GM23338 (cell line): ENCODE data around the gene AHNAK. TPM values are rescaled to one million over a fixed set of nuclear protein-coding genes. Genes with fewer than 3 reads are reported as not detected.

ENCODE experiments used
- ATAC-seq: fragments of 200-7000 bp; cut with Tn5 transposase; 3 replicates; pipeline ENCODE4 v1.9.1; 2020
- DNase-seq: peaks from one replicate; pipeline ENCODE4 v3.0.0-alpha.2; 2015; ENCODE audit warnings: low spot score
- H2AFZ ChIP-seq: fragments of 200-600 bp; sonication (generic); 2 replicates; pipeline ENCODE4 v1.8.0; 2016; ENCODE audit warnings: antibody characterized with exemption, mild to moderate bottlenecking, moderate library complexity
- H3F3A ChIP-seq: fragments of 200-600 bp; sonication (generic); replicated peaks from 2 replicates; pipeline ENCODE4 v1.8.0; 2017; ENCODE audit warnings: antibody characterized with exemption, mixed run types, low read depth
- H3K27ac ChIP-seq: fragments of 200-600 bp; sonication (generic); 2 replicates; pipeline ENCODE4 v1.6.1; 2016; ENCODE audit warnings: low read depth
- H3K27me3 ChIP-seq: fragments of 200-600 bp; sonication (generic); 2 replicates; pipeline ENCODE4 v1.8.0; 2016; ENCODE audit warnings: mild to moderate bottlenecking, mixed run types, moderate library complexity; ENCODE audit not compliant: insufficient read depth
- H3K36me3 ChIP-seq: fragments of 200-600 bp; sonication (generic); 2 replicates; pipeline ENCODE4 v1.8.0; 2016; ENCODE audit warnings: mild to moderate bottlenecking; ENCODE audit not compliant: insufficient read depth
- H3K4me1 ChIP-seq: fragments of 200-600 bp; sonication (generic); 2 replicates; pipeline ENCODE4 v1.8.0; 2016; ENCODE audit warnings: mild to moderate bottlenecking, moderate library complexity; ENCODE audit not compliant: insufficient read depth
- H3K4me2 ChIP-seq: fragments of 200-600 bp; sonication (generic); 2 replicates; pipeline ENCODE4 v1.7.1; 2017; ENCODE audit warnings: mixed run types
- H3K4me3 ChIP-seq: fragments of 200-600 bp; sonication (generic); 2 replicates; pipeline ENCODE4 v1.6.1; 2016; ENCODE audit warnings: mixed run types
- H3K79me2 ChIP-seq: fragments of 200-600 bp; sonication (generic); replicated peaks from 2 replicates; pipeline ENCODE4 v1.8.0; 2017; ENCODE audit warnings: mild to moderate bottlenecking; ENCODE audit not compliant: insufficient read depth
- H3K9me2 ChIP-seq: fragments of 200-600 bp; sonication (generic); 2 replicates; pipeline ENCODE4 v1.8.0; 2017; ENCODE audit not compliant: insufficient read depth
- H4K20me1 ChIP-seq: fragments of 200-600 bp; sonication (generic); replicated peaks from 2 replicates; pipeline ENCODE4 v1.8.0; 2017; ENCODE audit warnings: mild to moderate bottlenecking; ENCODE audit not compliant: insufficient read depth
- H3K27ac Mint-ChIP-seq: 2 replicates; pipeline ENCODE4 v1.8.0; 2020; ENCODE audit warnings: inconsistent platforms, mild to moderate bottlenecking, moderate library complexity, mixed read lengths
- H3K27me3 Mint-ChIP-seq: 3 replicates; pipeline ENCODE4 v1.8.0; 2022; ENCODE audit warnings: low read depth, mild to moderate bottlenecking, moderate library complexity, mixed read lengths, inconsistent platforms; ENCODE audit not compliant: insufficient read depth, poor library complexity
- H3K36me3 Mint-ChIP-seq: 3 replicates; pipeline ENCODE4 v1.8.0; 2021; ENCODE audit warnings: low read depth, mild to moderate bottlenecking, inconsistent platforms, moderate library complexity, mixed read lengths
- H3K4me1 Mint-ChIP-seq: 3 replicates; pipeline ENCODE4 v1.8.0; 2020; ENCODE audit warnings: mild to moderate bottlenecking, inconsistent platforms, mixed read lengths
- H3K4me3 Mint-ChIP-seq: 3 replicates; pipeline ENCODE4 v1.8.0; 2021; ENCODE audit warnings: moderate library complexity, mild to moderate bottlenecking, inconsistent platforms, mixed read lengths
- H3K9me3 Mint-ChIP-seq: 3 replicates; pipeline ENCODE4 v1.8.0; 2020; ENCODE audit warnings: moderate library complexity, mild to moderate bottlenecking, inconsistent platforms, mixed read lengths
- CREB1 ChIP-seq: fragments of 250-450 bp; sonication (Bioruptor Pico); IDR thresholded peaks from 2 replicates; pipeline ENCODE4 v1.5.0; 2020; ENCODE audit warnings: low read depth, mild to moderate bottlenecking, moderate library complexity
- CTCF ChIP-seq, 2 experiments: fragments of 200-600 bp in 1 of 2; sonication (generic) in 1 of 2; conservative IDR thresholded peaks; 2 replicates each; pipeline versions ENCODE4 v1.5.1 to v1.6.1; 2016 to 2017; ENCODE audit warnings: antibody characterized with exemption in 2 of 2, low read depth in 2 of 2, mild to moderate bottlenecking in 2 of 2, moderate library complexity in 1 of 2
- EZH2 ChIP-seq: fragments of 200-600 bp; sonication (generic); IDR thresholded peaks from one replicate; pipeline ENCODE4 v1.8.0; 2017; ENCODE audit warnings: antibody characterized with exemption, mild to moderate bottlenecking, low read depth; ENCODE audit not compliant: unreplicated experiment
- JUNB ChIP-seq: IDR thresholded peaks from one replicate; pipeline ENCODE4 v1.6.1; 2016; ENCODE audit warnings: antibody characterized with exemption; ENCODE audit not compliant: unreplicated experiment
- POLR2AphosphoS5 ChIP-seq: IDR thresholded peaks from 2 replicates; pipeline ENCODE4 v1.6.1; 2016; ENCODE audit warnings: antibody characterized with exemption, low read depth
- STAT1 ChIP-seq: IDR thresholded peaks from one replicate; pipeline ENCODE4 v1.6.1; 2016; ENCODE audit warnings: antibody characterized with exemption; ENCODE audit not compliant: unreplicated experiment
- ZNF114 ChIP-seq: fragments of 250-450 bp; sonication (Bioruptor Pico); IDR thresholded peaks from 2 replicates; pipeline ENCODE4 v1.5.0; 2020; ENCODE audit warnings: mild to moderate bottlenecking, moderate library complexity
- ZNF331 ChIP-seq: fragments of 250-450 bp; sonication (Bioruptor Pico); IDR thresholded peaks from 2 replicates; pipeline ENCODE4 v1.5.0; 2020; ENCODE audit warnings: low read depth, mild to moderate bottlenecking, moderate library complexity
- ZNF462 ChIP-seq: fragments of 250-450 bp; sonication (Bioruptor Pico); IDR thresholded peaks from 2 replicates; pipeline ENCODE4 v1.5.0; 2020; ENCODE audit warnings: mild to moderate bottlenecking, moderate library complexity
- polyA plus RNA-seq: library from polyadenylated mRNA; unstranded; fragments of >200 nt; fragmentation: Nextera tagmentation; extraction: Ambion mirVana; gene quantifications from 2 replicates; pipeline ENCODE4 v1.2.1, GENCODE V29; 2016
- total RNA-seq: library from RNA; depleted of rRNA; stranded (reverse); fragments of >200 nt; shearing (Covaris generic); gene quantifications from 2 replicates; pipeline ENCODE4 v1.2.3, GENCODE V29; 2014
- TF ChIP-seq, protein P1 (sequence below): IDR thresholded peaks from one replicate; pipeline ENCODE4 v1.6.1; 2018; ENCODE audit warnings: antibody characterized with exemption; ENCODE audit not compliant: unreplicated experiment

Gene AHNAK
- total and polyA plus RNA-seq, 2 experiments from 2014 or later = 0.91 to 2.1 TPM

DNA sequence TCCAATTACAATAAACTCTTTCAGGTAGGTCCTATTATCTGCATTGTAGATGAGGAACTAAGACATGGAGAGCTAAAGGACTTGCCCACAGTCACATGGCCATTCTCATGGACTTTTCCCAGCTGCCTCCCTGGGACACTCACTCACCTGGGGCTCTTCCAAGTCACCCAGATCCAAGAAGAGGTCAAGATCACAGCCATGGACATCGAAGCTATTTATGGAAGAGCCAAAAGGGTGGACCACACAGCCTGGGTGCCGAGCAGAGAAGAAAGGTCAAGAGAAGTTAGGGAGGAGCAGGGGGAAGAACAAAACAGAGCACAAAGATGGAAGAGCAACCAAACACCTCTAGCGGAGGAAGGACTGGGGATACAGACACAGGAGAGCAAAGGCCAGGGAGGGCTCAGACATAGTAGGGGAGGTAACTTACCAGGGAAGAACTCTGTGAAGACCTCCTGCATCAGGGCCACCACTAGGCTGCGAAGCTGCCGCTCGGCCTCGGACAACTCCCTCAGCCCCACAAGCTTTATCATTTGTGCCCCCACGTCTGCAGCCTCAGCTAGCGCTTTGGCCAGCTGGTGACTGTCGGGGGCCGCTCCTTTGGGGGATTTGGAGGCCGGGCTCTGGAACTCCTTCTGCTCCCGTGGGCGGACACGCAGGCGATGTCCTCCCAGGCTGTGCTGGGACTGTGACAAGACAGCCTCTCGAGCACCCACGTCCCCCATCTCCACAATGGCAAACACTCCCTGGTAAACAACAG, 34.5 kb upstream of the AHNAK start (continued):
- TF ChIP-seq CTCF (conservative IDR thresholded peaks at IDR 0.05; ENCODE audit: low read depth in 2 of 2) (no peak), POLR2AphosphoS5 (no peak), JUNB (no peak)

GRCh38 chr11:62579252-62579651, 32.6 kb upstream of the AHNAK start:
- Histone ChIP-seq H3K4me3 (no peak overlapping the region), H3F3A (peaks cover 12% of the 10 kb centered on the region; the same call in 1 of the 2 replicates), H3K27me3 (no peaks in the 10 kb centered on the region), H4K20me1 (no peaks in the 10 kb centered on the region; the same call in 1 of the 2 replicates), H3K4me2 (no peak overlapping the region), H3K27ac (no peak overlapping the region), H3K4me1 (peaks cover 8% of the 10 kb centered on the region; the same call in 1 of the 2 replicates), H3K36me3 (peaks cover 3% of the 10 kb centered on the region), H2AFZ (no peak overlapping the region), H3K79me2 (peaks cover 9% of the 10 kb centered on the region; the same call in 1 of the 2 replicates), H3K9me2 (no peaks in the 10 kb centered on the region)
- DNase-seq (no peak), ATAC-seq (no peak)
- H3K9me3 Mint-ChIP-seq = no peaks in the 10 kb centered on the region
- peaks cover 9% of the 10 kb centered on the region for H3K27me3 Mint-ChIP-seq
- H3K36me3 Mint-ChIP-seq = peaks cover 51% of the 10 kb centered on the region
- peaks cover 9% of the 10 kb centered on the region for H3K4me1 Mint-ChIP-seq
- H3K27ac Mint-ChIP-seq = no peak overlapping the region
- H3K4me3 Mint-ChIP-seq = no peak overlapping the region
- TF ChIP-seq JUNB (no peak), STAT1 (no peak), CREB1 (CRISPR knock-in tag) (no peak), POLR2AphosphoS5 (no peak), EZH2 (no peak), ZNF462 (CRISPR knock-in tag) (no peak), ZNF331 (no peak), ZNF114 (CRISPR knock-in tag) (no peak), CTCF (conservative IDR thresholded peaks at IDR 0.05; ENCODE audit: low read depth in 2 of 2) (no peak)
- TF ChIP-seq, protein P1, sequence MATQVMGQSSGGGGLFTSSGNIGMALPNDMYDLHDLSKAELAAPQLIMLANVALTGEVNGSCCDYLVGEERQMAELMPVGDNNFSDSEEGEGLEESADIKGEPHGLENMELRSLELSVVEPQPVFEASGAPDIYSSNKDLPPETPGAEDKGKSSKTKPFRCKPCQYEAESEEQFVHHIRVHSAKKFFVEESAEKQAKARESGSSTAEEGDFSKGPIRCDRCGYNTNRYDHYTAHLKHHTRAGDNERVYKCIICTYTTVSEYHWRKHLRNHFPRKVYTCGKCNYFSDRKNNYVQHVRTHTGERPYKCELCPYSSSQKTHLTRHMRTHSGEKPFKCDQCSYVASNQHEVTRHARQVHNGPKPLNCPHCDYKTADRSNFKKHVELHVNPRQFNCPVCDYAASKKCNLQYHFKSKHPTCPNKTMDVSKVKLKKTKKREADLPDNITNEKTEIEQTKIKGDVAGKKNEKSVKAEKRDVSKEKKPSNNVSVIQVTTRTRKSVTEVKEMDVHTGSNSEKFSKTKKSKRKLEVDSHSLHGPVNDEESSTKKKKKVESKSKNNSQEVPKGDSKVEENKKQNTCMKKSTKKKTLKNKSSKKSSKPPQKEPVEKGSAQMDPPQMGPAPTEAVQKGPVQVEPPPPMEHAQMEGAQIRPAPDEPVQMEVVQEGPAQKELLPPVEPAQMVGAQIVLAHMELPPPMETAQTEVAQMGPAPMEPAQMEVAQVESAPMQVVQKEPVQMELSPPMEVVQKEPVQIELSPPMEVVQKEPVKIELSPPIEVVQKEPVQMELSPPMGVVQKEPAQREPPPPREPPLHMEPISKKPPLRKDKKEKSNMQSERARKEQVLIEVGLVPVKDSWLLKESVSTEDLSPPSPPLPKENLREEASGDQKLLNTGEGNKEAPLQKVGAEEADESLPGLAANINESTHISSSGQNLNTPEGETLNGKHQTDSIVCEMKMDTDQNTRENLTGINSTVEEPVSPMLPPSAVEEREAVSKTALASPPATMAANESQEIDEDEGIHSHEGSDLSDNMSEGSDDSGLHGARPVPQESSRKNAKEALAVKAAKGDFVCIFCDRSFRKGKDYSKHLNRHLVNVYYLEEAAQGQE = no peak
